ENCODE measurements around the gene RNASE9. TPM values are rescaled to one million over a fixed set of nuclear protein-coding genes. Genes with fewer than 3 reads are reported as not detected.

RNASE9 gene
- not detected for total RNA-seq

DNA sequence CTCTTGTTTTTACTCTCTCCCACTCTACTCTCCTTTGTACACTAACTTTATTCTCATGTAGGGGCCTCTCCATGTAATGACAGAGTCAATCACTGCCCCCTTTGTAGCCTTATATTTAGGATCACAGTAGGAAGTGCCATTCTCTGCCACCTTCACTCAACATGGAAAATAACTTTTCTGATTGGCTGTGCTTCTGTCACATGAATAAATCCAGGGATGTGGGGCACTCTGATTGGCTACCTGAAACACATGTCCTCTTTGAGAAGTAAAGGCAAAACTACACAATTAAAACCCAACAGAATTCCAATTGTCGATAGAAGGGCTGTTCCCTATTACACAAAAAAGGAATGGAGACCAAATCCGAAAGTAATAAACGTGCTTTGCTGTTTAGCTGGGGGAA, at the start of gene RNASE9:
Gene RNASE9 (minus strand): TSS at position 87 of the 400 bp plus-strand sequence.
- H3K36me3 Mint-ChIP-seq (ENCODE audit: low read depth) = no peaks in the 10 kb centered on the region
- ATAC-seq (no peak), DNase-seq (no peak)
- H3K4me3 Mint-ChIP-seq = no peak within 1 kb of the TSS
- CTCF ChIA-PET = interaction anchor here (1.6 kb wide), 1 partner anchor 30 kb away, joined by 3 read pairs; no protein-coding TSS in a partner anchor
- no peak within 1 kb of the TSS for H3K27ac Mint-ChIP-seq
- no peaks in the 10 kb centered on the region for H3K9me3 Mint-ChIP-seq (ENCODE audit: insufficient read depth)
- POLR2A ChIA-PET = no interaction called here
- H3K27me3 Mint-ChIP-seq (ENCODE audit: low read depth) = peaks cover 20% of the 10 kb centered on the region
- H3K4me1 Mint-ChIP-seq (ENCODE audit: low read depth) = no peaks in the 10 kb centered on the region

DNA sequence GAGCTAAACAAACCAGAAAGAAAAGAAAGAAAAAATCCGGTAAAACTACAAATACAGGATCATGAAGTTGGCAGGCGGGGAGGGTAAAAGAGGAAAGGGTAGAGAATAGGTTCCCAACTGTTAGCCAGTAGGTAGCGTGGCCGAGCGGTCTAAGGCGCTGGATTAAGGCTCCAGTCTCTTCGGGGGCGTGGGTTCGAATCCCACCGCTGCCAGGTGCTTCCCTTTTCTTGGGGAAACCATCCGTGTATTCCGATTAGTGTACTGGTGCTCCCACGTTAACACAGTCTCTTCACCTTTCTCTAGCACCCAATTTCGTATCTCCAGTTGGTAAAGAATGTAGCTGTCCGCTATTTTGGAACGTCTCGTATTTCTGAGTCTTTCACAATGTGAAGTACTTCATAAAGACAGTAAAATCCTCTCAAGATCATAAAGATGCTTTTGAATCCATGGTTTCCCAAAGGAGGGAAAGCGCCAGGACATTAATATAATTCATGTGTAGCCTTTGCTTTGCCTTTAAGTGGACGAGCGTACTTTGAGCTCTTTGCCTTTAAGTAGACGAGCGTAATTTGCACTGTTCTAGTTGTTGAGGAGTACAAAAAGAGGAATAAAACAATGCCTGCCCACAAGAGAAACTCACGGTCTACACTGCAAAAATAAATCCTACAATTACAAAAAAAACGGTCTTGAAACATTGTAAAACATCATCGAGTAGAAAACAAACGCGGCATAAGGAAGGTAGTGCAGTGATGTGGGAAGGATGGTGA, 49.3 kb upstream of the RNASE9 start:
- ChIA-PET CTCF (interaction anchor here (0.6 to 5.8 kb wide), 38 partner anchors 8 to 494 kb away, joined by 3 to 151 read pairs (median 4); partner anchors contain the start of genes APEX1, CCNB1IP1, OSGEP and PARP2), POLR2A (interaction anchor here (0.8 to 1.5 kb wide), 3 partner anchors 71 to 267 kb away, joined by 3 to 5 read pairs (median 3); no protein-coding TSS in a partner anchor)
- Mint-ChIP-seq H3K27ac (no peak overlapping the region), H3K9me3 (ENCODE audit: insufficient read depth) (no peaks in the 10 kb centered on the region), H3K4me3 (no peak overlapping the region), H3K36me3 (ENCODE audit: low read depth) (no peaks in the 10 kb centered on the region), H3K4me1 (ENCODE audit: low read depth) (peaks cover 7% of the 10 kb centered on the region), H3K27me3 (ENCODE audit: low read depth) (peaks cover 5% of the 10 kb centered on the region)
- peak; percentile 35 for ATAC-seq
- DNase-seq = peak; percentile 79

DNA sequence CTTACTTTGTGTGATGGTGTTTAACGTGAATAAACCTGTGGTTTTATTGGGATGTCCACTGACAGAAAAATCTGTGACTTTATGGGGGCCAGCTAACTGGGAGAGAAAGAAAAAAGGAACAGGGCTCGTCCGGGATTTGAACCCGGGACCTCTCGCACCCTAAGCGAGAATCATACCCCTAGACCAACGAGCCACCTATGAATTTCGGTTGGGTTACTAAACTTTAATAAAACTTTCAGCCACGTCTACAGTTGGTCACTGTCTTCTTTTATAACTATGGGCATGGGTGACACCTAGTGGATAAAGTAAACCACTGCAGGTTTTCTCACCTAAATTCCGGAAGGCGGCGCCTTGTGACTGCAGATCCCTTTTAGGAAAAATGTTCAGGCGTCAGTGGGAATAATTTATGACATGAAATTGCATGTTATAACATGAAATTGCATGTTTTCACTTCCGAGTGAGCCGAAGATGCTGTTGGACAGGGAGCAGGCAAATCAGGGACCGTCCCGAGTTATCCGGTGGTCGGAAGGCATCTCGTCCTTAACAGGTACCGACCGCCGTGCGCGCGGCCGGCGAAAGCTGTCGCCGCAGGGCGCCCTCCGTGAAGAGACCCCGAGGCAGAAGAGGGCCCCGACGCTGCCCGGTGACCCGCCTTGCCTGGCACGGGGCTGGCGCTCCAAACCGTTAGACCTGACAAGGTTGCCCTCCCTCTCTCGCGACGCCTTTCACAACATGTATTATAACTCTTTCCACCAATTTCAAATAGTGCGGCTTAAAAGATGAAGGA, 48.6 kb upstream of the RNASE9 start:
- Mint-ChIP-seq H3K4me3 (no peak overlapping the region), H3K27me3 (ENCODE audit: low read depth) (no peaks in the 10 kb centered on the region), H3K4me1 (ENCODE audit: low read depth) (peaks cover 4% of the 10 kb centered on the region), H3K36me3 (ENCODE audit: low read depth) (no peaks in the 10 kb centered on the region), H3K9me3 (ENCODE audit: insufficient read depth) (no peaks in the 10 kb centered on the region), H3K27ac (no peak overlapping the region)
- DNase-seq = peak; percentile 76
- peak; percentile 27 for ATAC-seq
- ChIA-PET POLR2A (interaction anchor here (1.1 to 1.5 kb wide), 2 partner anchors 72 to 267 kb away, joined by 3 to 5 read pairs; no protein-coding TSS in a partner anchor), CTCF (interaction anchor here (0.6 to 5.8 kb wide), 43 partner anchors 9 to 495 kb away, joined by 3 to 151 read pairs (median 4); partner anchors contain the start of genes APEX1, CCNB1IP1, OSGEP and PARP2)

DNA sequence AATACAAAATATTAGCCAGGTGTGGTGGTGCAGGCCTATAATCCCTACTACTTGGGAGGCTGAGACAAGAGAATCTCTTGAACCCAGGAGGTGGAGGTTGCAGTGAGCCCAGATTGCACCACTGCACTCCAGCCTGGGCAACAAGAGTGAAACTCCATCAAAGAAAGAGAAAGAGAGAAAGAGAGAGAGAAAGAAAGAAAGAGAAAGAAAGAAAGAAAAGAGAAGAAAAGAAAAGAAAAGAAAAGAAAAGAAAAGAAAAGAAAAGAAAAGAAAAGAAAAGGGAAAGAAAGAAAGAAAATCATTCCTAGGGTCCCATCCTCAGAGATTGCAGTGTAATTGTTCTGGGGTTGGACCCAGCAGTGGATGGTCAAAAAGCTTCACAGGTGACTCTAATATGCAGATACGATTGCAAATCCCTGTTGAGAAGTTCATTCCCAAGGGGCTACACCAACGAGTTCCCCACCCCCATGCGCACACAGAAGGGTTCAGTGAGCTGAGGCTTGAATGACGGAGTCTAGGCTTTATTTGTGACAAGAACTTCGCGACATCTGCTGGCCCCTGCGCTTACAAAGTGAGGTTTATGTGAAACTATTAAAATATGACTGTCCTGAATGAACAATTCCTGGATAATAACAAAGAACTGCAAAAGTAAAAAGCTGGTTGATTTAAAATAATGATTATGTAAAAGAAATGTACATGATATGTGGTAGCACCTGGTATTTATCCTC, 47.7 kb upstream of the RNASE9 start:
- Mint-ChIP-seq H3K4me1 (ENCODE audit: low read depth) (peaks cover 4% of the 10 kb centered on the region), H3K9me3 (ENCODE audit: insufficient read depth) (no peaks in the 10 kb centered on the region), H3K27me3 (ENCODE audit: low read depth) (no peaks in the 10 kb centered on the region), H3K36me3 (ENCODE audit: low read depth) (no peaks in the 10 kb centered on the region), H3K4me3 (no peak overlapping the region), H3K27ac (no peak overlapping the region)
- ChIA-PET POLR2A (no interaction called here), CTCF (interaction anchor here (0.7 to 5.8 kb wide), 17 partner anchors 14 to 279 kb away, joined by 3 to 151 read pairs (median 6); partner anchors contain the start of genes CCNB1IP1, PARP2, PIP4P1 and RNASE11)
- ATAC-seq = no peak
- peak; percentile 22 for DNase-seq

DNA sequence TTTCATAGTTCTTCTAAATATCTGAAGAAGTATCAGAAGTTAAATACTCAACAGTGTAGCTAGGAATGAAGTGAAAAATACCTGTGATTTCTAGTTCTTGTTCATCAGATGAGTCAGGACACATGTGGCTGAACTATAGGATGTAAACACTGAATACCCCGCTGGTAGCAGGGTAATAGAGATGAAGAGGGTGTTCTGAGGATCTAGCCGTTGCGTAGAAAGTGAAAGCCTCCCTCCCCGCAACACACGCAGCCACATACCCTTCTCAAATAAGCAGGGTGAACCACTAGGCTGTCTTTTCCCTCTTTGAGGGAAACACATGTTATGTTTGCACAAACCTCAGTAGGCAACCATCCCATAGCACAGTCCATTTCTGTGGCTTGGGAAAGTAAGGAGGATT, 46.8 kb upstream of the RNASE9 start:
- POLR2A ChIA-PET = interaction anchor here (0.7 kb wide), 1 partner anchor 301 kb away, joined by 3 read pairs; no protein-coding TSS in a partner anchor
- DNase-seq (peak; percentile 20), ATAC-seq (no peak)
- H3K36me3 Mint-ChIP-seq (ENCODE audit: low read depth) = no peaks in the 10 kb centered on the region
- H3K4me3 Mint-ChIP-seq = no peak overlapping the region
- H3K27ac Mint-ChIP-seq = no peak overlapping the region
- H3K9me3 Mint-ChIP-seq (ENCODE audit: insufficient read depth) = no peaks in the 10 kb centered on the region
- CTCF ChIA-PET = interaction anchor here (1.7 to 5.8 kb wide), 5 partner anchors 24 to 278 kb away, joined by 4 to 151 read pairs (median 15); partner anchors contain the start of genes CCNB1IP1 and TEP1
- peaks cover 4% of the 10 kb centered on the region for H3K4me1 Mint-ChIP-seq (ENCODE audit: low read depth)
- H3K27me3 Mint-ChIP-seq (ENCODE audit: low read depth) = no peaks in the 10 kb centered on the region

DNA sequence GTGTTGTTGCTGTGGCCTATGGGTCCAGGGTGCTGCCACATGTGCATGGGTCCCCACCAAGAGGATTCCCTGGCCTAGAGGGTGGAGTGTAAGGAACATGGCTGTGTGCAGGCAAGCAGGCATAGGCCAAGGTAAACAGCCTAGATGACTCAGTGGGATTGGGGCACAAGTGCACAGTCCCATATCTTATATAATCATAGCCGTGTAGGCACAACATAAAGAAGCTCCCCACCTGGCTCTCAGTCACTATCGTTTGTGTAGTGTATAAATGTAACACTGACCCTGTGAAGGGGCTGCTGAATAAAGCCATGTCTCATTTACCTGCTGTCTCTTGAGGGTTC, 46.0 kb upstream of the RNASE9 start:
- Mint-ChIP-seq H3K27ac (no peak overlapping the region), H3K4me1 (ENCODE audit: low read depth) (peaks cover 4% of the 10 kb centered on the region), H3K36me3 (ENCODE audit: low read depth) (no peaks in the 10 kb centered on the region), H3K4me3 (no peak overlapping the region), H3K27me3 (ENCODE audit: low read depth) (no peaks in the 10 kb centered on the region), H3K9me3 (ENCODE audit: insufficient read depth) (no peaks in the 10 kb centered on the region)
- ATAC-seq (no peak), DNase-seq (no peak)
- ChIA-PET POLR2A (no interaction called here), CTCF (interaction anchor here (1.0 to 5.8 kb wide), 4 partner anchors 75 to 277 kb away, joined by 3 to 151 read pairs (median 32); partner anchors contain the start of genes CCNB1IP1 and TEP1)

DNA sequence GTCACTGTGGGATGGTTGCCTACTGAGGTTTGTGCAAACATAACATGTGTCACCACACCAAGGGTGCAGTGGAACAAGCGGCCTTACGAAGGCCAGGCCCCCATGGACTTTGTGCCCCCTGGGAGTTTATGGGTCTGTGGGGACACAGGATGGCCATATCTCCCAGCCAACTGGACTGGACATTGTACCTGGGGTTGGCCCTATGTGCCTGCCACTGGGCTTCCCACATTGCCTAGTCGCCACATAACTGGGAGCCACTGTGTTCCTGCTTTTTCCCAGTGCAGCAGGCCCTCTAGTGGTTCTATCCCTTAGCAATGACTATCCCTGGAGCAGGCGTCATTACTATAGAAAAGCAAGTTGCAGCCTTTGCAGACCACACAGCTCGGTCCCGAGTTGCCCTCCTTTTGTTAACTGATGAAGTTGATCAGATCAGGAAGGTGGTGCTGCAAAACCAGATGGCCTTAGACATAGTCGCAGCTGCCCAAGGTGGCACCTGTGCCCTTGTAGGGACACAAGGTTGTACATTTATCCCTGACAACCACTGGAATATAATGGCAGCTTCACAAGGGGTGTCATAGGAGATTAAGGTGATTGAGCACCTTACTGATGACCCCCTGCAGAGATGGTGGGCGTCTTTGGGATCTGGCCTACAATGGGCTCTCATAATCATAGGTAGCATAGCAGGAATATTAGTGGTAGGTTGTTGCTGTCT, 45.5 kb upstream of the RNASE9 start:
- no peak for ATAC-seq
- H3K27ac Mint-ChIP-seq = no peak overlapping the region

DNA sequence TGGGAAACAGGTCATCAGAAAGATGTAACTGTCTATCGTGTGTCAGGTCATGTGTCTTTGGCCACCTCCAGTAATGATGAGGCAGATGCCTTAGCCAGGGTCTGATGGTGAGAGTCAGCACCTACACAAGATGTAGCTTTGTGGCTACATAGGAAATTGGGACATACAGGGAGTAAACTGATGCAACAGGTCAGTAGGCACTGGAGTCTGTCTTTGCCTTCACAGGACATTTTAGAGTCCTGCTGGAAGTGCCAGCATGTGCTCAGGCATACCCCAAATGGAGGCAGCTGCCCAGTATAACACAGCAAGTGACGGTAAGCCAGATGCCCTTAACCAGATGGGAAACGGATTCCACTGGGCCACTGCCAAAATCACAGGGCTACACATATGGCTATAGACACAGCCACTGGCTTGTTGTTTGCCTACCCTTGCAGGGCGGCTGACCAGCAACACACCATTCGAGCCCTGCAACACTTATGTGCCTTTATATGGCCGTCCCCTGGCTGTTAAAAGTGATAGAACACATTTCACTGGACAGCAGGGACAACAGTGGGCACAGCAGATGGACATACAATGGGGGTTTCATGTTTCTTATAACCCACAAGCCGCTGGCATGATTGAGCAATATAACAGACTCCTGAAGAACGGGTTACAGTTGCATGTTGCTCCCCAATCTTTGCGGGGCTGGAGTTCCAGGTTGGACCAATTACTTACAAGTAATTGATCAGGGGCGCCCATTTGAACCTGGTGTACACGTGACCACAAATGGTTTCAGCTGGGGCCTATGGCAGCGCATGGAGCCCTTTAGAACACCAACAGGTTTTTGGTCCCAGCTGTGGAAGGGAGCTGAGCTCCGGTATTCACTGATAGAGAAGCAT, 43.2 kb upstream of the RNASE9 start:
- H3K27ac Mint-ChIP-seq = no peak overlapping the region
- DNase-seq (no peak), ATAC-seq (no peak)
- H3K4me3 Mint-ChIP-seq = no peak overlapping the region
- no peaks in the 10 kb centered on the region for H3K36me3 Mint-ChIP-seq (ENCODE audit: low read depth)
- peaks cover 4% of the 10 kb centered on the region for H3K4me1 Mint-ChIP-seq (ENCODE audit: low read depth)
- CTCF ChIA-PET = interaction anchor here (1.0 to 1.4 kb wide), 2 partner anchors 74 to 277 kb away, joined by 3 to 7 read pairs; no protein-coding TSS in a partner anchor
- POLR2A ChIA-PET = no interaction called here
- no peaks in the 10 kb centered on the region for H3K27me3 Mint-ChIP-seq (ENCODE audit: low read depth)
- no peaks in the 10 kb centered on the region for H3K9me3 Mint-ChIP-seq (ENCODE audit: insufficient read depth)

More for the DNA sequence above, 45.5 kb upstream of the RNASE9 start:
- CTCF ChIA-PET = interaction anchor here (1.0 to 5.8 kb wide), 4 partner anchors 75 to 277 kb away, joined by 3 to 151 read pairs (median 32); partner anchors contain the start of genes CCNB1IP1 and TEP1
- no peak for DNase-seq
- Mint-ChIP-seq H3K4me1 (ENCODE audit: low read depth) (peaks cover 4% of the 10 kb centered on the region), H3K27me3 (ENCODE audit: low read depth) (no peaks in the 10 kb centered on the region), H3K4me3 (no peak overlapping the region), H3K36me3 (ENCODE audit: low read depth) (no peaks in the 10 kb centered on the region), H3K9me3 (ENCODE audit: insufficient read depth) (no peaks in the 10 kb centered on the region)
- POLR2A ChIA-PET = no interaction called here

DNA sequence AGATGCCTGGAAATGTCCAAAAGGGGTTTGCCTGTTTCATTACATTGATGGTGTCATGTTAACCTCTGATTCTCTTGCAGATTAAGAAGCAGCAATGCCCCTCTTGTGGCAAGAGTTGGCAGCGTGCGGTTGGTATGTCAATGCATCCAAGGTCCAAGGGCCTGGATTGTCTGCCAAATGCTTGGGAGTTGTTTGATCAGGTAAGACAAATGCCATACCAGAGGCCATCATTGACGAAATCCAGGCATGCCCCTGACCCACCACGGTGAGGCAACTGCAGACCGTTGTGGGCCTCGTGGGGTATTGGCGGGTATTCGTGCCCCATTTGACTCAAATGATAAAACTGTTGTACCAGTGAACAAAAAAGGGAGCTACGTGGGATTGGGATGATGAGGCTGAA, 41.7 kb upstream of the RNASE9 start:
- Mint-ChIP-seq H3K27me3 (ENCODE audit: low read depth) (no peaks in the 10 kb centered on the region), H3K4me1 (ENCODE audit: low read depth) (no peaks in the 10 kb centered on the region), H3K9me3 (ENCODE audit: insufficient read depth) (no peaks in the 10 kb centered on the region), H3K27ac (no peak overlapping the region), H3K36me3 (ENCODE audit: low read depth) (no peaks in the 10 kb centered on the region), H3K4me3 (no peak overlapping the region)
- CTCF ChIA-PET = interaction anchor here (0.9 kb wide), 1 partner anchor 187 kb away, joined by 3 read pairs; no protein-coding TSS in a partner anchor
- POLR2A ChIA-PET = no interaction called here
- ATAC-seq (no peak), DNase-seq (no peak)

DNA sequence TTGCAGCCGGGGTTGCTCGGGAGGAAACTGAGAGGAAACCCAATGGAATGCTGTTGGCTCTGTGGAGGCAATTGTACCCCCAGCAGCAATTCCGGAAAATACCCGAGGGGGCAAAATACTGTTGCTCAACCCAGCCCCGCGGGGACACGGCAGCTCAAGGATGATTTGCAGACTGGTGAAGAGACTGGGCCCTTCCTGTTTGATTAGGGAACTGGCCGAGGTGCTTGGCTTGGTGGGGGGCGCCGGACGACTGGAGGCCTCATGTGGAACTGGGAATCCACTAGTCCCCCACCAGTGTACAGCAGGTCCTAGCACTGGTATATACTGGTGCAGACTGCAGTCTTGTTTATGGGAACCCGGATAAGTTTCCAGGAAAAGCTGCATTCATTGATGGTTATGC, 40.7 kb upstream of the RNASE9 start:
- CTCF ChIA-PET = interaction anchor here (1.1 kb wide), 1 partner anchor 14 kb away, joined by 3 read pairs; the partner anchor contains the start of gene RNASE11
- Mint-ChIP-seq H3K27ac (no peak overlapping the region), H3K9me3 (ENCODE audit: insufficient read depth) (no peaks in the 10 kb centered on the region), H3K36me3 (ENCODE audit: low read depth) (no peaks in the 10 kb centered on the region), H3K4me1 (ENCODE audit: low read depth) (no peaks in the 10 kb centered on the region), H3K4me3 (no peak overlapping the region), H3K27me3 (ENCODE audit: low read depth) (no peaks in the 10 kb centered on the region)
- ATAC-seq (no peak), DNase-seq (no peak)
- POLR2A ChIA-PET = no interaction called here

Measured in activated CD8-positive, alpha-beta T cell treated with anti-CD3 and anti-CD28 coated beads, Interleukin-2, amount 10 ng/mL, durations not matched to agents 7 days and 5 days (primary cell).